Upper lobe of left lung (tissue), 4 donors: ENCODE data around the gene CDH11.

ENCODE experiments used
- CTCF ChIP-seq, 6 experiments: fragments of 450-650 bp in 4 of 6; fragments of 200-600 bp in 2 of 6; sonication (generic) in 2 of 6; IDR thresholded peaks; one replicate each; pipeline ENCODE4 v1.5.1; 2016 to 2019; ENCODE audit warnings: antibody characterized with exemption in 6 of 6
- POLR2A ChIP-seq, 4 donors: fragments of 450-650 bp; IDR thresholded peaks; one replicate each; pipeline ENCODE4 v1.5.1; 2016 to 2017; ENCODE audit warnings: antibody characterized with exemption in 4 of 4, mild to moderate bottlenecking in 2 of 4
- POLR2AphosphoS5 ChIP-seq, 2 donors: sonication (generic); formaldehyde crosslinking; IDR thresholded peaks; one replicate each; pipeline ENCODE4 v1.5.1; 2017; ENCODE audit warnings: antibody characterized with exemption in 2 of 2

- TF ChIP-seq CTCF (IDR thresholded peaks at IDR 0.05) (no peak), POLR2AphosphoS5 (IDR thresholded peaks at IDR 0.05) (no peak), POLR2A (IDR thresholded peaks at IDR 0.05) (no peak)
Observed at GRCh38 chr16:65099607-65100006, 22.3 kb downstream of the CDH11 start.
